Natural killer cell treated with Interleukin-12 subunit alpha and Interleukin-12 subunit beta and Interleukin-15 and Interleukin-18, amount 100 ng/mL, for 72 hours (primary cell): ENCODE data around the gene HIP1. TPM values are rescaled to one million over a fixed set of nuclear protein-coding genes. Genes with fewer than 3 reads are reported as not detected.
A peak's percentile ranks its signal among the peaks of the same experiment; 100 is the strongest.
"Not testable (repeated sequence)": the region's sequence is repeated elsewhere in the genome, so short reads cannot be mapped to it uniquely, and the experiment has no call there.

Source experiments
- ATAC-seq, 2 donors: fragments of 150-1000 bp; cut with Tn5 transposase in 1 of 2; sonication (Bioruptor Pico), chemical (Tn5 transposase) in 1 of 2; 2 replicates each; pipeline ENCODE4 v1.10.0; 2021
- DNase-seq: peaks from one replicate; pipeline ENCODE4 v3.0.0; 2022; ENCODE audit warnings: low spot score
- H3K27ac Mint-ChIP-seq, 2 donors: 1 replicate in 1 of 2; 2 replicates in 1 of 2; pipeline ENCODE4 v1.8.0; 2022; ENCODE audit warnings: mixed read lengths in 2 of 2, mild to moderate bottlenecking in 1 of 2, moderate library complexity in 1 of 2
- H3K27me3 Mint-ChIP-seq, 2 donors: 1 replicate in 1 of 2; 2 replicates in 1 of 2; pipeline ENCODE4 v1.8.0; 2022; ENCODE audit warnings: mixed read lengths in 2 of 2
- H3K36me3 Mint-ChIP-seq: one replicate; pipeline ENCODE4 v1.8.0; 2022; ENCODE audit warnings: mixed read lengths
- H3K4me1 Mint-ChIP-seq, 2 donors: 1 replicate in 1 of 2; 2 replicates in 1 of 2; pipeline ENCODE4 v1.8.0; 2022; ENCODE audit warnings: low read depth in 2 of 2, mixed read lengths in 2 of 2, mild to moderate bottlenecking in 1 of 2
- H3K4me3 Mint-ChIP-seq: one replicate; pipeline ENCODE4 v1.8.0; 2022; ENCODE audit warnings: mixed read lengths
- H3K9me3 Mint-ChIP-seq: 2 replicates; pipeline ENCODE4 v1.8.0; 2022; ENCODE audit warnings: mixed read lengths
- total RNA-seq, 2 donors: library from RNA; stranded (reverse); gene quantifications; one replicate each; pipeline ENCODE4 v1.2.3, GENCODE V29; 2022

HIP1 gene
- 10 to 100 TPM; 13.5 to 22.0 TPM for total RNA-seq

GRCh38 chr7:75738604-75738974, at the start of gene HIP1:
HIP1 (minus strand) TSS chr7:75738941; CDS start chr7:75738920, 21 bp downstream.
- Mint-ChIP-seq H3K9me3 (no peaks in the 10 kb centered on the region), H3K4me1 (peaks cover 26 to 34% of the 10 kb centered on the region in 2 donors), H3K4me3 (peak within 1 kb of the TSS; percentile 92), H3K27ac (peak within 1 kb of the TSS; percentile 73 to 77), H3K27me3 (peaks cover 0 to 12% of the 10 kb centered on the region in 2 donors), H3K36me3 (no peaks in the 10 kb centered on the region)
- DNase-seq (no peak), ATAC-seq (peak in 1 of 2 donors; percentile 1)

- H3K27ac Mint-ChIP-seq, DNase-seq, H3K27me3 Mint-ChIP-seq, H3K4me3 Mint-ChIP-seq, H3K4me1 Mint-ChIP-seq, ATAC-seq, H3K9me3 Mint-ChIP-seq, H3K36me3 Mint-ChIP-seq: not testable (repeated sequence)
These were observed 49.6 kb upstream of the HIP1 start for GRCh38 chr7:75788154-75788847.

- H3K4me3 Mint-ChIP-seq, ATAC-seq, H3K36me3 Mint-ChIP-seq, H3K9me3 Mint-ChIP-seq, H3K27ac Mint-ChIP-seq, DNase-seq: not testable (repeated sequence)
- peaks cover 24 to 27% of the 10 kb centered on the region in 2 donors for H3K27me3 Mint-ChIP-seq
- peaks cover 7 to 12% of the 10 kb centered on the region in 2 donors for H3K4me1 Mint-ChIP-seq
These were observed 44.3 kb upstream of the HIP1 start for GRCh38 chr7:75783058-75783457.

- not testable (repeated sequence) for H3K4me3 Mint-ChIP-seq, H3K36me3 Mint-ChIP-seq, H3K9me3 Mint-ChIP-seq, DNase-seq, ATAC-seq
- Mint-ChIP-seq H3K27ac (peak overlapping the region; percentile 4 to 42), H3K27me3 (peaks cover 24 to 27% of the 10 kb centered on the region in 2 donors), H3K4me1 (peaks cover 22 to 27% of the 10 kb centered on the region in 2 donors)
These were observed 42.0 kb upstream of the HIP1 start for GRCh38 chr7:75780647-75781273.

GRCh38 chr7:75779516-75779915, 40.8 kb upstream of the HIP1 start:
- ATAC-seq, H3K36me3 Mint-ChIP-seq, H3K4me3 Mint-ChIP-seq, H3K9me3 Mint-ChIP-seq, DNase-seq: not testable (repeated sequence)
- Mint-ChIP-seq H3K4me1 (peaks cover 30% of the 10 kb centered on the region in 2 donors), H3K27me3 (peaks cover 24 to 27% of the 10 kb centered on the region in 2 donors), H3K27ac (peak overlapping the region; percentile 21 to 50)

- peaks cover 30% of the 10 kb centered on the region in 2 donors for H3K4me1 Mint-ChIP-seq
- peaks cover 24 to 27% of the 10 kb centered on the region in 2 donors for H3K27me3 Mint-ChIP-seq
- not testable (repeated sequence) for H3K4me3 Mint-ChIP-seq, H3K9me3 Mint-ChIP-seq, DNase-seq, H3K36me3 Mint-ChIP-seq, ATAC-seq
- peak overlapping the region; percentile 21 to 50 for H3K27ac Mint-ChIP-seq
These were observed 40.3 kb upstream of the HIP1 start for GRCh38 chr7:75779035-75779434.

GRCh38 chr7:75776295-75776971, 37.7 kb upstream of the HIP1 start:
- ATAC-seq (peak; percentile 92 to 96), DNase-seq (peak; percentile 74)
- Mint-ChIP-seq H3K9me3 (no peaks in the 10 kb centered on the region), H3K27ac (peak overlapping the region; percentile 63 to 74), H3K36me3 (no peaks in the 10 kb centered on the region), H3K4me1 (peaks cover 30 to 38% of the 10 kb centered on the region in 2 donors), H3K27me3 (peaks cover 13 to 14% of the 10 kb centered on the region in 2 donors), H3K4me3 (peak overlapping the region; percentile 46)

- not testable (repeated sequence) for H3K36me3 Mint-ChIP-seq, H3K27me3 Mint-ChIP-seq, H3K4me3 Mint-ChIP-seq, DNase-seq, ATAC-seq, H3K9me3 Mint-ChIP-seq, H3K27ac Mint-ChIP-seq
- H3K4me1 Mint-ChIP-seq, result peaks cover 24 to 27% of the 10 kb centered on the region in 2 donors
These were observed 35.2 kb upstream of the HIP1 start for GRCh38 chr7:75773958-75774357.

GRCh38 chr7:75772081-75773077, 33.6 kb upstream of the HIP1 start, which contains the start of gene CCL26:
CCL26 (minus strand) TSS chr7:75772211; CDS start chr7:75772176, 35 bp downstream.
- Mint-ChIP-seq H3K36me3 (no peaks in the 10 kb centered on the region), H3K4me1 (peaks cover 24 to 26% of the 10 kb centered on the region in 2 donors), H3K27me3 (no peaks in the 10 kb centered on the region), H3K9me3 (no peaks in the 10 kb centered on the region), H3K27ac (peak within 1 kb of the TSS in 1 of 2 donors; percentile 60), H3K4me3 (no peak within 1 kb of the TSS)
- DNase-seq (no peak), ATAC-seq (no peak)

GRCh38 chr7:75771224-75771623, 32.5 kb upstream of the HIP1 start:
- H3K36me3 Mint-ChIP-seq, result no peaks in the 10 kb centered on the region
- H3K4me3 Mint-ChIP-seq, result no peak overlapping the region
- DNase-seq (no peak), ATAC-seq (no peak)
- H3K27me3 Mint-ChIP-seq, result no peaks in the 10 kb centered on the region
- peaks cover 12 to 16% of the 10 kb centered on the region in 2 donors for H3K4me1 Mint-ChIP-seq
- no peaks in the 10 kb centered on the region for H3K9me3 Mint-ChIP-seq
- H3K27ac Mint-ChIP-seq, result no peak overlapping the region

- Mint-ChIP-seq H3K36me3 (no peaks in the 10 kb centered on the region), H3K27ac (peak overlapping the region; percentile 16 to 35), H3K9me3 (no peaks in the 10 kb centered on the region), H3K27me3 (peaks cover 0 to 3% of the 10 kb centered on the region in 2 donors), H3K4me1 (peaks cover 4% of the 10 kb centered on the region in 2 donors), H3K4me3 (no peak overlapping the region)
- no peak for DNase-seq
- ATAC-seq, result peak; percentile 62 to 85
These were observed 23.7 kb upstream of the HIP1 start for GRCh38 chr7:75762350-75762917.

GRCh38 chr7:75761801-75762200, 23.1 kb upstream of the HIP1 start:
- DNase-seq, H3K4me1 Mint-ChIP-seq, H3K36me3 Mint-ChIP-seq, H3K4me3 Mint-ChIP-seq, H3K27me3 Mint-ChIP-seq, ATAC-seq, H3K9me3 Mint-ChIP-seq: not testable (repeated sequence)
- peak overlapping the region in 1 of 2 donors; percentile 16 for H3K27ac Mint-ChIP-seq
